ENCODE data around the gene MRPL32.

MRPL32 gene

DNA sequence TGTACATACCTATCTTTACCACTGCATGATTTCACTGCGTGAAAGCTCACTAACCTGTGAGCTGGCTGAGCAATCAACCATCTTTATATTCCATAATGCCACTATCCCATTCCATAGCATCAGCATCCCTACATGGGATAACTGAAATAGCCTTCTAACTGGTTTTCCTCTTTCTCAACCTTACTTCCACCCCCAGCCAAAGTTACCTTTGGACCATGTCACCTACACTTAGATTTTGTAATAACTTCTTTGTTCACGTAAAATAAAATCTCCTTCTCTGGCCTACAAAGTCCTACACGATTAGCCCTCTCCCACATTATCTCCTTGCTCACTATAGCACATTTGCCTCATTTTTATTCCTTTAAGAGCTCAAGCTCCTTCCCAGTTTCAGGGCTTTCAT is 2.7 kb upstream of the MRPL32 start:
- TF ChIP-seq, protein P1, sequence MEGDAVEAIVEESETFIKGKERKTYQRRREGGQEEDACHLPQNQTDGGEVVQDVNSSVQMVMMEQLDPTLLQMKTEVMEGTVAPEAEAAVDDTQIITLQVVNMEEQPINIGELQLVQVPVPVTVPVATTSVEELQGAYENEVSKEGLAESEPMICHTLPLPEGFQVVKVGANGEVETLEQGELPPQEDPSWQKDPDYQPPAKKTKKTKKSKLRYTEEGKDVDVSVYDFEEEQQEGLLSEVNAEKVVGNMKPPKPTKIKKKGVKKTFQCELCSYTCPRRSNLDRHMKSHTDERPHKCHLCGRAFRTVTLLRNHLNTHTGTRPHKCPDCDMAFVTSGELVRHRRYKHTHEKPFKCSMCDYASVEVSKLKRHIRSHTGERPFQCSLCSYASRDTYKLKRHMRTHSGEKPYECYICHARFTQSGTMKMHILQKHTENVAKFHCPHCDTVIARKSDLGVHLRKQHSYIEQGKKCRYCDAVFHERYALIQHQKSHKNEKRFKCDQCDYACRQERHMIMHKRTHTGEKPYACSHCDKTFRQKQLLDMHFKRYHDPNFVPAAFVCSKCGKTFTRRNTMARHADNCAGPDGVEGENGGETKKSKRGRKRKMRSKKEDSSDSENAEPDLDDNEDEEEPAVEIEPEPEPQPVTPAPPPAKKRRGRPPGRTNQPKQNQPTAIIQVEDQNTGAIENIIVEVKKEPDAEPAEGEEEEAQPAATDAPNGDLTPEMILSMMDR (IDR thresholded peaks at IDR 0.05; ENCODE audit: insufficient read depth, missing control alignments), result no peak
- FAIRE-seq, result no peak
- no peak for DNase-seq (ENCODE audit: insufficient read length, low spot score)

DNA sequence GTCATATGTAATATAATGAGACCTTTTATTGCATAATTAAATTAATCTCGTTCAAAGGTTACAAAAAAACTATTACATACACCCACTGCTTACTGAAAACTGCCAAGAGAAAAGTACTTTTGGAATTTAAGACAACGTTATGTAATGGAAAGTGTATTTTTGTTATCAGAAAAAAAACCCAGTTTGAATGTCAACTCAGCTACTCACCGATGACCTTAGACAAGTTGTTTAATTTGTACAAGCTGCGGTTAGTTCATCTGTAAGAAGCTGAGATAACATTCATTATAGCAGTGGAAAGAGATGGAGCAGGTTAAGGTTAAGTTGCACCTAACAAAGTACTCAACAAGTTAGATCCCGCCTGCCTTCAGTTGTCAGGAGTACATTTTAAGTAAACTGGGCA is 1.3 kb upstream of the MRPL32 start:
- TF ChIP-seq, protein P1 (IDR thresholded peaks at IDR 0.05; ENCODE audit: insufficient read depth, missing control alignments), result no peak
- DNase-seq (ENCODE audit: insufficient read length, low spot score) (no peak), FAIRE-seq (no peak)

DNA sequence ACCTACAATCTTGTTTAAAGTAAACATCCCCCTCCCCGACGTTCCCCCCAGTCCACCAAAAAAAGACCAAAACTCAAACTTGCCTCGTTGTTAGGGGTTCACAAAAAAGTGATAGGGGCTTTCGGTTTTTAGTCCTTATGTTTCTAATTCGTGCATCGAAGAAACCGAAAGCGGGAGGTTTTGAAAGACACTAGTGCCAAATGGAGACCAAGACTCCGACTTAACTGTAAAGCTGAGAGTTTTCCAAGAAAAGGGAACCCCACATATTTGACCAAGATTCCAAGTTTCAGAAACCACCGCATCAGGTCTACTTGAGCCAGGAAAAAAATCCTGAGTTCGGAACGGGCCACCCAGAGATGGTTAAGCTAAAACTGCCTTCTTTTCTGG is 736 bp upstream of the MRPL32 start:
- no peak for DNase-seq (ENCODE audit: insufficient read length, low spot score)
- no peak for FAIRE-seq
- TF ChIP-seq, protein P1 (IDR thresholded peaks at IDR 0.05; ENCODE audit: insufficient read depth, missing control alignments), result no peak

DNA sequence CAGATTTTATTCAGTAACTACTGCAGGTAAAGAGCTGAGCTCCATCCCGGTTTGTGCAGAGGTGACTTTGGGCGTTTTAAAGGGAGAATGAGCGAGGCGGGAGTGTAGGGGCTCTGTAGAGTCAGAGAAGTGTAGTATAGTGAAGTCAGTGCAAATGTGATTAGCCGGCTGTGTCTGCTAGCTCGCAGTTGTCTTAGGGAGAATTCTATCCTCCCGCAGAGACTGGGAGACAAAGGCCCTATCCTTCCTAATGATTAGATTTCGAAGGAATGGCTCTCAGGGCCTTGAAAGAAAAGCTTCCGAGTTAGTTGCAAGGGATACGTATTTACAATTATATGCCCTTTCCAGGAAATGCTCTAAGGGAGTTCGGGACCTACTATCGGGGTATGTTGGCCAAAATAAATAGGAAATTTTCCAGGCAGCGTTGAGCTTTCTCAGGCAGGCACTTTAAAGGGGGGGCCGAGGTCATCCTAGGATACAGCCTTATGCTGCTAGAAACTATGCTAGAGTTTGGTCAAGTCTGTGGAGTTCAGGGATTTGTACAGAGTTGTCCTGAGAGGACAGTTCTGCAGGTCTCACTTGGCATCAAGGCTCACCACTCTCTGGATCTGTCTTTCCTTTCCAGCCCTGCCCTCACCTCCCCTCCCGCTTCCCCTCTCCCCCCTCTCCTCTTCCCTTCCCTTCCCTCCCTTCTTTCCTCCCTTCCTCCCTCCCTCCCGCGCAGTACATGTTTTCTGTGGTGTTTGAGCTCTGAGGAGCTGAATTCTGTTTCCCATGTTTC is 825 bp downstream of the MRPL32 start:
- DNase-seq (ENCODE audit: insufficient read length, low spot score), result no peak
- FAIRE-seq, result no peak
- TF ChIP-seq, protein P1 (IDR thresholded peaks at IDR 0.05; ENCODE audit: insufficient read depth, missing control alignments), result no peak

DNA sequence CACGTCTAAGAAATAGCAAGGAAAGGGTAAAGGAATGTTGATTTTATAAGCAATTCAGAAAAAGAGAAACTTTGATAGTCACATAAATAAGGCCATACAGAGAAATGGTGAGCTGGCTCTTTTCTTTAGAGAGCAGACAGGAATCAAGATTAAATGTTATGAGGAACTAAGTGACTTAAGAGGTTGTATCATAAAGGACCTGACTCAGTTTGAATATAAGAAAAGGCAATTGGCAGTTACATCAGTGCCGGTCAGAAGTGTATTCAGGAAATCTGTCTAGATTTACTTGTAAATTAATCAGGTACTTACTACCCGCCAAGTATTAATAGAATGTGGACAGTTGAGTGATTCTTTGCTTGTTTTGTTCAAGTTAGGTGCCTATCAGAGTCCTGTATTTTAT is 2.1 kb downstream of the MRPL32 start:
- DNase-seq (ENCODE audit: insufficient read length, low spot score) (no peak), FAIRE-seq (no peak)
- TF ChIP-seq, protein P1 (IDR thresholded peaks at IDR 0.05; ENCODE audit: insufficient read depth, missing control alignments), result no peak

DNA sequence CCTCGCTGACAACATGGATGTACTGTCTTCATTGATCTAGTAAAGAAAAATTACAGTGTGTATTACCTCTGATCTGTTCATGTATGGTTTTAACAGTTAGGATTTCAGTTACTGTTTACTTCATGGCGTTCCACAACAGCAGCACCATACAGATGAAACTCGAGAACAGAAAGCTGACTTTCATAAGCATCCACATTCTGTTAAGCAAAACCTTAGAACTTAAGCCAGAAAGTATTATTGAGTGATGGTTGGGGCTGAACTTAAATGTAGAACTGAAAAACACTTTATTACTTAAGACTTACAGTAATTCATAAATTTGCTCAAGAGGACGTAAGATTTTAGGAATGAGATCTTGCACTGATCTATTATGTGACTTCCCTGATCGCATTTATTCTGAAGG is 3.7 kb downstream of the MRPL32 start:
- FAIRE-seq (no peak), DNase-seq (ENCODE audit: insufficient read length, low spot score) (no peak)
- TF ChIP-seq, protein P1 (IDR thresholded peaks at IDR 0.05; ENCODE audit: insufficient read depth, missing control alignments), result no peak

DNA sequence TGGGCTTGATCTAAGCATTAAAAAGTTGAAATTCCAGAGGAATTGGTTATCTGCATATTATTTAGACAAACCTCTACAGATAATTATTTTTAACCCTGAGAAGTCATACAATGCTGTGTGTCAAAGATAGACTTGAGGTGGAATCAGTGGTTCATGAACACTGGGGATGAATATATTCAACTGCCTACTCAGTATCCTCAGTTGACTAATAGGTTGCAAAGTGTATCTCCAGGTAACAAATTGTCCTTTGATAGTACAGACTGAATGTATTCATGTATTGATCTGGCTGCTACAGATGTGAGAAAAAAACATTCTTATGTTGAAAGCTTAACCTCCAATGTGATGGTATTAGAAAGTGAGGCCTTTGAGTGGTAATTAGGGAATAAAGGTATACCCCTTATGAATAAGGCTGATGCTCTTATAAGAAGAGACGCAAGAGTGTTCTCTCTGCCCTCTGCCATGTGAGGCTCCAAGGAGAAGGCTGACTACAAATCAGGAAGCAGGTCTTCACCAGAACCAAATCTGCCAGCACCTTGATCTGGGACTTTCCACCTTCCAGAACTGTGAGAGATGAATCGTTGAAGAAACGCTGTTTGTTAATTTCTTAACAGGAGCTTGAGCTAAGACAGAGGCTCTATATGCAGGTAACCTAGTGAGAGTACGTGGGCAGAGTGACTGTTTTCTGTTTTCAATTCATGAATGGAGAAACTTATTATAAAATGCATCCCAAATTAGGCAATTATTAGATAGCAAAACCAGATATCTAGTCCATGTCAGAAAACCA is 7.5 kb downstream of the MRPL32 start:
- DNase-seq (ENCODE audit: insufficient read length, low spot score) (no peak), FAIRE-seq (no peak)
- TF ChIP-seq, protein P1 (IDR thresholded peaks at IDR 0.05; ENCODE audit: insufficient read depth, missing control alignments), result no peak

All from D721Med (cell line).